Activated T-cell treated with anti-CD3 and anti-CD28 coated beads, Interleukin-2, amount 50 U/mL, for 24 hours (primary cell): ENCODE results near the gene CD47.

Source experiments
- DNase-seq: peaks from one replicate; pipeline ENCODE4 v3.0.0-alpha.2; 2020
- H3K27ac Mint-ChIP-seq: 2 replicates; pipeline ENCODE4 v1.8.0; 2020; ENCODE audit warnings: mild to moderate bottlenecking, mixed read lengths
- H3K27me3 Mint-ChIP-seq: 2 replicates; pipeline ENCODE4 v1.8.0; 2020; ENCODE audit warnings: mixed read lengths
- H3K36me3 Mint-ChIP-seq: 2 replicates; pipeline ENCODE4 v1.8.0; 2020; ENCODE audit warnings: low read depth, mixed read lengths
- H3K4me1 Mint-ChIP-seq: 2 replicates; pipeline ENCODE4 v1.8.0; 2020; ENCODE audit warnings: low read depth, mixed read lengths
- H3K4me3 Mint-ChIP-seq: 2 replicates; pipeline ENCODE4 v1.8.0; 2020; ENCODE audit warnings: mild to moderate bottlenecking, moderate library complexity, mixed read lengths
- H3K9me3 Mint-ChIP-seq: 2 replicates; pipeline ENCODE4 v1.8.0; 2020; ENCODE audit warnings: mixed read lengths

Gene CD47

DNA sequence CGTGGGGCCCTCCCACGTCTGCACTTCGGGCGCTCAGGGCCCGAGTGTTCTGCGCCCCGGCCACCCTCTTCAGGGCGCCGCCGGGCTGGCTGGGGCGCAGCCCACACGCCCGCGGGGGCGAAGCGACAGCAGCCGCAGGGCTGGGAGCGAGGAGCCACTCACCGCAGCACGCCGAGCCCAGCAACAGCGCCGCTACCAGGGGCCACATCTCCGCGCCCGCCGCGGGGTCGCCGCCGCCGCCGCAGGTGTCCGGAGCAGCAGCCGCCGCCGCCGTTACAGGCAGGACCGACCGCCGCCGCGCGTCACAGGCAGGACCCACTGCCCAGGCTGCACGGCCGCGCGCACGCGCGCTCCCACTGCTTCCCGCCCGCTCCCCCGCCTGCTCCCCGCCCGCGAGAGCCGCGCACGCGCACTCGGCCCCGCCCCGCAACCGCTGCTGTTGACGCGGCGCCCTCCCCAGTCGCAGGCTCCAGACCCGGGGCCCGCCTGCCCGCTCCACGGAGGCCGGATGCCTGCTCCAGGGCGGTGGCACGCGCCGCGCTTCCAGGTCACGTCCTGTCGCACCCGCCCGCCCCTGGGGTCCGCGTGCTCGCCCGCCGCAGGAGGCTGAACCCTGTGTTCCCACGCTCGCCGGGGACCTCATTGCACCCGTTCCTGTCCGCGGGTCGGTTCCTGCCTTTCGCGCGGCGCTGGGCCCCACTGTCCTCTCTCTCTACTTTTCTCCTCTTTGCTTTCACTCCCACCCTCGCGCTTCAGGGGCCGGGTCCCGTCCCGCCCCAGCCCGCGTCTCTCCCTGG, at the start of gene CD47:
Gene CD47, minus strand, starts transcription at position 331 of the 797 bp plus-strand sequence. Its CDS starts 123 bp downstream, at position 208.
- Mint-ChIP-seq H3K4me1 (peaks cover 32% of the 10 kb centered on the region), H3K27me3 (no peaks in the 10 kb centered on the region), H3K36me3 (peaks cover 25% of the 10 kb centered on the region), H3K9me3 (peaks cover 3% of the 10 kb centered on the region), H3K27ac (peak within 1 kb of the TSS; percentile 99), H3K4me3 (no peak within 1 kb of the TSS)
- peak; percentile 98 for DNase-seq

DNA sequence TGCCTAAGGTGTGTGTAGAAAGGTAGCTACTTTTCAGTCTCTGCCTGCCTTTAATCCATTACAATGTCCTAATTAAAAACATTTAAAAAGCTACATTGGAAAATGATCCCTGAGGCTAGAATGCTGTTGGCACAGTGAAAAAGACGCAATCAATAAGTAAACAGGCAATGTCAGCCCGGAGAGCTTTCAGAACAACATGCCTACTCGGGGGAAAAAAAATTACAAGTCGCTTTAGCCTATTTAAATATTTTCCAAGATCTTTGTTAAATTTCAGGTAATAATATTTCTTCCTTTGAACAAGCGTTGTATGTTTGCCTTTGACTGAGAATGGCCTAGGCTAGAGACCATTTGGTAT, 46.6 kb upstream of the CD47 start:
- no peak overlapping the region for H3K27ac Mint-ChIP-seq
- H3K4me1 Mint-ChIP-seq, result peaks cover 62% of the 10 kb centered on the region

DNA sequence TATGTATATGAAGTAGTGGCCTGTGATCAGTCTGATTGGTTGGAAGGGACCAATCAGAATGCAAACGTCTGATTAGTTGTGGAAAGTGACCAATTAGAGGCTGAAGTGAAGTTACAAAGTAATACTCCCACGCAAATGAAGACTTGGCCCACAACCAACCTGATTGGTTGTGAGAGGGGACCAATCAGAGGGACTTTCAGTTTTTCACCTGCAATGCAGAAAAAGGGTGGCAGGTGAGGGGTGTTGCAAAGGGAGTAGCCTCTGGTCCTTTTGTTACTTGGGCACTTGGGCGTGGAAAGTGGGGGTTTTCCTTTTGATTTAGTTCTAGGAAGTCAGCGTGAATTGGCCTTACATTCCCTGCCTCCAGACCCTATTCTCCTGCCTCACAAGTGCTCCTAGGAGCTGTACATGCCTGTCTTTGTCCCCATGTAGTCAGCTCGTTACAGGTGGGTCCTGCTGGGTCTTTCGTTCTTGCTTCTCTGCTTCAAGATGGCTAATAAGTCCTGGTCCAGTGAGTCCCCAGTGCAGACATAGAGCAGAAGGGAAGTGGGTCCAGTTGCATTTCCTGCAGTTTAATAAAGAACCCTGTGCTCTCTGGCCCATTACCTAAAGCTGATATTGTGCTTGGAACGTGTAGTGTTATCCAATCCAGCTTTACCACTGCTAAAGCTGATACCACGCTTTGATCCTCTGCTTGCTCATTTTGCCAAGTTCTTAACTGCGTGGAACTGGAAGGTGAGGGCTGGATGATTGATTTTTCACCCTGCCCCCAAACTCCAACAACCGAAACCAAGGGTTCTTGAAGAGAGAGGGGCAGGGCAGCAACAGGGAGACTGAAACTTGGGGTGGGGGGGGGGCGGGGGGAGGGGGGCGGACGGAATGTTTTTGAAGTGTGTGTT, 46.0 kb upstream of the CD47 start:
- peaks cover 3% of the 10 kb centered on the region for H3K9me3 Mint-ChIP-seq
- DNase-seq, result no peak
- no peak overlapping the region for H3K4me3 Mint-ChIP-seq
- H3K27me3 Mint-ChIP-seq, result no peaks in the 10 kb centered on the region
- peaks cover 66% of the 10 kb centered on the region for H3K4me1 Mint-ChIP-seq
- peak overlapping the region; percentile 55 for H3K27ac Mint-ChIP-seq
- peaks cover 94% of the 10 kb centered on the region for H3K36me3 Mint-ChIP-seq

More for the DNA sequence above, 46.6 kb upstream of the CD47 start:
- Mint-ChIP-seq H3K9me3 (peaks cover 3% of the 10 kb centered on the region), H3K36me3 (peaks cover 89% of the 10 kb centered on the region), H3K27me3 (no peaks in the 10 kb centered on the region), H3K4me3 (no peak overlapping the region)
- no peak for DNase-seq

DNA sequence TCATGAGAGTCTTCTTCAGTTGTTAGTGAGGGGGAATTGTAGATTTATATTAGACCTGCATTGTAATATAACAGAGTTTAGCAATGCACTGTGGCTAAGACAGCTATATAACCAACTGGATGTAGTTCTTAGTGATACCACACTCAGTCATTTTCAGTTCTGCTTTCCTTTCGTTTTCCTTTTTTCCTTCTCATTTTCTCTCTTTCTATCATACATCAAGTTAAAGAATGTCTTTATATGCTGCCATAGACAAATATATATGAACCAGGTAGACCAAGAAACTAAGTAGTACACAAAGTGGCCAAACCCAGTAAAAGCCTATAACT, 43.7 kb upstream of the CD47 start:
- peak overlapping the region; percentile 46 for H3K4me3 Mint-ChIP-seq
- H3K36me3 Mint-ChIP-seq, result peaks cover 98% of the 10 kb centered on the region
- peaks cover 3% of the 10 kb centered on the region for H3K9me3 Mint-ChIP-seq
- DNase-seq, result no peak
- no peaks in the 10 kb centered on the region for H3K27me3 Mint-ChIP-seq
- H3K4me1 Mint-ChIP-seq, result peaks cover 82% of the 10 kb centered on the region
- H3K27ac Mint-ChIP-seq, result peak overlapping the region; percentile 96

DNA sequence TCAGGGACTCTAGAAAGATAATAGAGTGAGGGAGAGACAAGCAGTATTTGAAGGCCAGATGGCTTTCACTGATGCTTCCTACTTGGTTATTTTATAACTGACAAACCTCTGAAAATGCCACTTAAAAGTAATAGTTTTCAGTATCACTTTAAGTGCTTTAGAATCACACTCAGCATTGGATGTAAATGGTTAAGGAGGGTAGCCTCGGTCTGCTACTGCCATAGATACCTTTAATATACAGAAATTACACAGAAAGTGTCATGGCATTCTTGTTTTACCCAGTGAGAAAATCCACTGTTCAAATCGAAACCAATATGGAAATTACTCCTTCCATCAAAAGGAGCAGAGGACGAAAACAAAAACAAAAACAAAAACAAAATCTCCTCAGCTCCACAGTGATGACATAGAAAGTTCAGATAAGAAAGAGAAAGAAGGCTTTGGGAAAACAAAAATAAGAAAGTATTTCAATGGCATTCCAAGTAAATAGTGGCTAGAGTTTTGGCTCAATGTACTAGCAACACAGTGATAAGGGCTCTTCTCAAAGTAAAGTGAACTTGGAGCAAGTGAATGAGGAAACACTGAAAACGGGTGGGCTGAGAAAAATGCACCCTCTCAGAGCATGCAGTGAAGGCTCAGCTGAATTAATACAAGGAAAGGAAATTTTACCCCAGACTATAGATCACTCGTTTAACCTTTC, 43.2 kb upstream of the CD47 start:
- H3K27ac Mint-ChIP-seq, result peak overlapping the region; percentile 96
- H3K9me3 Mint-ChIP-seq, result peaks cover 3% of the 10 kb centered on the region
- H3K4me1 Mint-ChIP-seq, result peaks cover 87% of the 10 kb centered on the region
- H3K27me3 Mint-ChIP-seq, result no peaks in the 10 kb centered on the region
- DNase-seq, result no peak
- peaks cover 98% of the 10 kb centered on the region for H3K36me3 Mint-ChIP-seq
- peak overlapping the region; percentile 46 for H3K4me3 Mint-ChIP-seq

DNA sequence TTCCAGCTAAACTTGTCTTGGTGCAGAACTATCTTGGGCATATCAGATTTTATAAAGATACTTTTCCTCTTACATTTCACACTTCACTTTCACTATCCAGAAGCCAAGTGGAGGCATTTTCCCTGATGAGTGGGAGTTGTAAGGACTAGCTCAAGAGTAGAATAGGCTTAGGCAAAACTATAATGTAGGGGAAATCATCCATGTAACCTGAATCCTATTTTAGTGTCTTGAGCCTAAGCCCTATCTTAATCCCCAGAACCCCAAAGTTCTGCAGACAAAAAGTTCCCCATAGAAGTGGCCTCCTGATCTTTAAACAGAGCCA, 42.2 kb upstream of the CD47 start:
- Mint-ChIP-seq H3K4me3 (peak overlapping the region; percentile 46), H3K4me1 (peaks cover 96% of the 10 kb centered on the region), H3K36me3 (peaks cover 98% of the 10 kb centered on the region), H3K9me3 (peaks cover 10% of the 10 kb centered on the region), H3K27ac (peak overlapping the region; percentile 96), H3K27me3 (no peaks in the 10 kb centered on the region)
- DNase-seq, result no peak

DNA sequence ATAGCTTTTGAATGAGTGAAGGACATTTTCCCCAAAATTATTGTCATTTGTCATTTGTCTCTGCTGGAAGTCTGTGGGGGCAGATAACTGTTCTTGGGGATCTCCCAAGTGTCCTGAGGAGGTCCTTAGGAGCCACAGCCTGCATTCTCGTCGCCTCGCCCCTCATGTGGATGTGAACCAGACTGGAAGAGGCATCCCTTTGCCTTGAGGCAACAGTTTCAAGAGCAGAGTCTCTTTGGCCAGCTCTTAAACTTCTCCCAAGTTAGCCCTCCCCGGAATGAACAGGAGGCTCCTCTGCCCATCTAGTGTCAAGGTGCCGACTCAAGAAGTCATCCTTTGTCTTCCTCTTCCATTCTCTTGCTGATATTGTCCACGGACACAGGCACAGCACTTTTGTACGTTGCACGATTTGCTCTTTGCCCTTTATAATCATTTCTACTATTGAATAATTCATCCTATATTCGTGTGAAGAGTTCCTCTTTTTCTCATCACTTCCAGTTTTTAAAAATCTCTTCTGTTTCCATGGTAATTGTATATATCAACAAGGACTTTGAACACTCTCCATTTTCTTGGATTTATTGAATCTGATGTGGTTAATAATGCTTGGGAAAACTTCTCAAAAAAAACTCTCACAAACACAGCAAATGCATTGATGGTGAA, 40.8 kb upstream of the CD47 start:
- H3K27me3 Mint-ChIP-seq, result no peaks in the 10 kb centered on the region
- DNase-seq, result no peak
- H3K4me1 Mint-ChIP-seq, result peaks cover 92% of the 10 kb centered on the region
- peak overlapping the region; percentile 96 for H3K27ac Mint-ChIP-seq
- H3K36me3 Mint-ChIP-seq, result peaks cover 97% of the 10 kb centered on the region
- H3K9me3 Mint-ChIP-seq, result peaks cover 10% of the 10 kb centered on the region
- H3K4me3 Mint-ChIP-seq, result peak overlapping the region; percentile 46

DNA sequence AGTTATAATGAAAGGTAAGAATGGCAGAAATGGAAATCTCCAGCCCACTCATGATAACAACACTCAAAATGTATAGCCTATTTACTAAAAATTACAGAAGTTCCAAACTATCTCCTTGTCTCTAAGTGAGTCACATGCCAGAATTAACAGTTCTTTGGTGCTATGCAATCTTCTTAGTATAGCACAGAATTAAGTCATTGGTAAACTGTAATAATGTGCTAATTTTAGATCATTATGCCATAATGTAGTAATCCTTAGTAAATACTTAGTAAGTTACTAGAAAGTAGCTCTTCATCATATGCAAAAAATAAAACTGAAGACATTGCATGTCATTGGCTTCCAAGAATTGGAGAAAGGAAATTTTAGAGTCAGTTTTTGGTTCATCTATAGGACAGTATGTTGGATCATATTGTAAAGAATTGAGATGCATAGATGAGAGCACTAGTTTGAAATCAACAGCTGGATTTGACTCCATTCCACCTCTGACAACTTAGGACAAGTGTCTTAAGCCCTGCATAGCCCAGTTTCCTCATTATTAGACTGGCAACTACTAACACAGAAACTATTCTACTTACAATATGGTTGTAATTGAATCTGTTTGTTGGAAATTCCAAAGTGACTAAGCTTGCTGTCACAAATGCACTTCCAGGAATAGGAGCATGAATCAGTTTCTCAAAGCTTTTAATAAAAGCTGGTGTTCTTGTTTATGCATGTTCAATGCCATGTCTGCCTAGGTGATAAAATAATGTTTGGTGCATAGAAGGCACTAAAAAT, 40.1 kb upstream of the CD47 start:
- peaks cover 89% of the 10 kb centered on the region for H3K4me1 Mint-ChIP-seq
- peak overlapping the region; percentile 46 for H3K4me3 Mint-ChIP-seq
- H3K27me3 Mint-ChIP-seq, result no peaks in the 10 kb centered on the region
- peaks cover 95% of the 10 kb centered on the region for H3K36me3 Mint-ChIP-seq
- H3K27ac Mint-ChIP-seq, result peak overlapping the region; percentile 96
- peaks cover 7% of the 10 kb centered on the region for H3K9me3 Mint-ChIP-seq
- no peak for DNase-seq

DNA sequence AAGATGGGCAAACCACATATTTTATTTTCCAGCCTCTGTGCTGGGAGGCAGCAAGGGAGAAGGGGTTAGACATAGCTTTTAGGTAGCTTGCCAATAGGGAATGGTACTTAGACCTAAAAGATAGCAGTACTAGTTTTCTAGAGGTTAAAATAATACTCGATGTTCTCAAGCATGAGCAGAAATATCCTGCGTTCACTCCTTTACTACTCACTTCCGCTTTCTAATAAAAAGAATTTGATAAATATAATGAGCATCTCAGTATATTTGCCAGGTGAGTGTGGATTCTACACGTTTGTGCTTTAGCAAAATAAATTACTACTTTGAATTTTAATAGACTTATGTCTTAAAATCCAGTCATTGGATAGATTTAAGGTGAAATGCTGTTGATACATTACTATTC, 39.4 kb upstream of the CD47 start:
- peaks cover 7% of the 10 kb centered on the region for H3K9me3 Mint-ChIP-seq
- H3K4me3 Mint-ChIP-seq, result peak overlapping the region; percentile 46
- peak overlapping the region; percentile 96 for H3K27ac Mint-ChIP-seq
- no peak for DNase-seq
- H3K4me1 Mint-ChIP-seq, result peaks cover 86% of the 10 kb centered on the region
- H3K27me3 Mint-ChIP-seq, result no peaks in the 10 kb centered on the region
- H3K36me3 Mint-ChIP-seq, result peaks cover 95% of the 10 kb centered on the region

DNA sequence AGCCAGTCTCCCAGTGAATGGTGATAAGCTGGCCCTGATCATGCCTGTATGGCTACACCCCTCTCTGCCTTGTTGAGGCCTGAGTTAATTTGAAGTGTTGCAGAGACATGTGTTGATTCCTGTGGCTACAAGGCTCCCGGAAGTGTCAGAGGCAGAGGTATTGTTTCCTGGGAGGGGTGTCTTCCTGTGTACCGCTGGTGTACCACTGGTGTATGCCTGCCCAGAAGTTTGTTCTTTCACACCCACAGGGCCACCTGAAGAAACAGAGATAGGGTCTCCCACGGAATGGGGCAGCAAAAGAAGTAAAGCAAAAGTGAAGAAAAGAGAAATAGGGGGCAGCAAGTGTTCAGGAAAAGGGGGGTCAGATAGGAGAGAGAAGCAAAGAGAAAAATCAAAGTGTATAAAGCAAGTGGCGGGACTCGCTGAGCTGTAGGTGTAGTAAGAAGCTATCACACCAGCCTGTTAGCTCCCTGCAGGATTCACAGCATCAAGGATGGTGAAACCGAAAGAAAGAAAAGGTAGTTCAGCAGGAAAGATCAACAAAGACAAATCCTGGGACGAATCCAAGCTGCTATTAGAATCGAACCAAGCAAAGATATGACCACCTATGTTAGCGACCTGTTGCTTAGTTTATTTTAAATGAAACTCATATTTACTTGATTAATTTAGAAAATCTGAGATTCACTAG, 36.6 kb upstream of the CD47 start:
- peak overlapping the region; percentile 90 for H3K4me3 Mint-ChIP-seq
- H3K4me1 Mint-ChIP-seq, result peaks cover 82% of the 10 kb centered on the region
- peak overlapping the region; percentile 97 for H3K27ac Mint-ChIP-seq
- H3K36me3 Mint-ChIP-seq, result peaks cover 71% of the 10 kb centered on the region
- peak; percentile 65 for DNase-seq
- no peaks in the 10 kb centered on the region for H3K27me3 Mint-ChIP-seq
- H3K9me3 Mint-ChIP-seq, result peaks cover 7% of the 10 kb centered on the region

DNA sequence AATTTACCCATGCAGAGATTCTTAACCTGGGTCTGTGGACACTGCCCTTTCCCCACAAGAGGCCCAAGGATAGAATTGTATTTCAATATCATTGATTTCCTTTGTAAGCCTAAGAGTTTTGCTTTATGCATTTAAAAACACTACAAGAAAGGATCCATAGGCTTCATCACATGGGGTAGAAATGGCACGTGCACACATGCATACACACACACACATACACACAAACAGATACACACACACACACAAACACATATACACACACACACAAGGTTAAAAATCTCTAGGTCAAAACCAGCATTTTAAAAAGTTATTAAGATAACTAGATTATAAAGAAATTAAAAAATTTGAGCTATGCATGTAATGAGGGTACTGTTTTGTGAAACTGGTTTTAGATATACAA, 35.5 kb upstream of the CD47 start:
- Mint-ChIP-seq H3K9me3 (peaks cover 7% of the 10 kb centered on the region), H3K4me3 (peak overlapping the region; percentile 90), H3K4me1 (peaks cover 81% of the 10 kb centered on the region), H3K36me3 (peaks cover 60% of the 10 kb centered on the region), H3K27me3 (no peaks in the 10 kb centered on the region), H3K27ac (peak overlapping the region; percentile 100)
- no peak for DNase-seq

DNA sequence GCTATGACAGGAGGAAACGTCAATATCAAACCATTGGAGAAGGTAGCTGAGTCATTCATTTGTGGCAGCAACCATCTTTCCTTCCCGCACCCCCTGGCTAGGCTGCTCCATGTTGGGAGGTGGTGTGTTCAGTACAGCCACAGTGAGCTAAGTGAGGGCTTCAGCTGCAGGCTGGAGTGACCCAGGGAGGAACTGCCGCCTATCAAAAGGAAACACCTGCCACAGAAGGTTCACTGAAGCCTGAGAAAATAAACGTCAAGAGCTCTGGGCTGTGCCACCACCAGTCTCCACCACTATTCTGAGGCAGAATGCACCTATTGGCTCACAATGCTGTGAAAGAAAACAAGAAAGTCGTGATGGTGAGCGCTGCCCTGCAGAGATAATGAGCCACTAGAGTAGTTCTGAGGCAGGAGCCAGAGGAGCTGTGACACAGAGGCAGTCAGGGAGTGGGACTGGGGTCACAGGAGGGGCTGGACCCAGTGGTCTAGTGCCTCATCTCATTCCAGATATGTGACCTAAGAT, 34.8 kb upstream of the CD47 start:
- peak; percentile 76 for DNase-seq
- H3K27ac Mint-ChIP-seq, result peak overlapping the region; percentile 100
- H3K36me3 Mint-ChIP-seq, result peaks cover 53% of the 10 kb centered on the region
- peaks cover 81% of the 10 kb centered on the region for H3K4me1 Mint-ChIP-seq
- H3K27me3 Mint-ChIP-seq, result no peaks in the 10 kb centered on the region
- H3K9me3 Mint-ChIP-seq, result peaks cover 7% of the 10 kb centered on the region
- peak overlapping the region; percentile 90 for H3K4me3 Mint-ChIP-seq

DNA sequence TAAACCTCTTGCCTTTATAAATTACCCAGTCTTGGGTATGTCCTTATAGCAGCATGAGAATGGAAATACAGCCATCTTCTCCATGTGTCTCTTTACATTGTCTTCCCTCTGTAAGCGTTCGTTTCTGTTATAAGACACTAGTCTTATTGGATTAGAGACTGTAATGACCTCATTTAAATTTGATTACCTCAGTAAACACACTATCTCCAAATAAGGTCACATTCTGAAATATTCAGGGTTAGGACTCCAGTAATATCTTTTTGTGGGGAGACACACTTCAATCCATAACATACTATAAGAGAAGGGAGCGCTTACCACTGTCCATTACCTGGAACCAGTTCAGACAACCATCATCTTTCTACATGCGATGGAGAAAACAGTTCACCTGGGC, 34.3 kb upstream of the CD47 start:
- H3K27ac Mint-ChIP-seq, result peak overlapping the region; percentile 100
- no peaks in the 10 kb centered on the region for H3K27me3 Mint-ChIP-seq
- H3K36me3 Mint-ChIP-seq, result peaks cover 48% of the 10 kb centered on the region
- peak overlapping the region; percentile 90 for H3K4me3 Mint-ChIP-seq
- no peak for DNase-seq
- H3K4me1 Mint-ChIP-seq, result peaks cover 78% of the 10 kb centered on the region
- H3K9me3 Mint-ChIP-seq, result peaks cover 7% of the 10 kb centered on the region
